Activated effector memory CD4-positive, alpha-beta T cell treated with Interleukin-2 at 50 U/mL for 16 hours (primary cell): ENCODE results near the gene GPR18.

Experiments used
- DNase-seq: peaks from one replicate; pipeline ENCODE4 v3.0.0-alpha.2; 2020

Gene GPR18

DNA sequence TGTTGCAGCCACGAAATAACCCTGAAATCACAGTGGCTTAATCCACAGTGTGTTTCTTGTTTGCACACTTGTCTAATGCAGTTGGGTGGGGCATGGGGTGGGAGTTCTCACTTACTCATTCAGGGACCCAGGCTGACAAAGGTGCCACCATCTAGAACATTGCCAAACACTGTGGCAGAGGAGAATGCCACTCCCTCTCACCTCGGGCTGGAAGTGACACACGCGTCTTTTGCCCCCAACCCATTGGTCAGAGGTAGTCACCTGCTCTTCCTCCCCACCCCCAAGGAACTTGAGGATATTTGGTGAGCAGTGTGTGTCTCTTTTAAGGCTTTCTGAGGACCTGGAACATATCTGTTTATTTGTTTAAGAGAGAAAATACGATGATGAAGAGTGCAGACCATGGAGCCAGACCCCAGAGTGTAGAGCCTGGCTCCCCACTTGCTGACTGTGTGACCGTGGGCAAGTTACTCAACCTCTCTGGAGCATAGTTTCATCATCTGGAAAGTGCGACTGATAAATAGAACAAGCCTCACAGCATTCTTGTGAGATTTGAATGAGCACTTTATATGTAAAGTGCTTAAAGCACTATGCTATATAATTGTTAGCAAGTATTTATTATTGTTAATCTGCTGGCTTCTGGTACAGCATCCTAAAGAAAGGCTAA lies 31.6 kb upstream of the GPR18 start:
- DNase-seq: peak; percentile 35

DNA sequence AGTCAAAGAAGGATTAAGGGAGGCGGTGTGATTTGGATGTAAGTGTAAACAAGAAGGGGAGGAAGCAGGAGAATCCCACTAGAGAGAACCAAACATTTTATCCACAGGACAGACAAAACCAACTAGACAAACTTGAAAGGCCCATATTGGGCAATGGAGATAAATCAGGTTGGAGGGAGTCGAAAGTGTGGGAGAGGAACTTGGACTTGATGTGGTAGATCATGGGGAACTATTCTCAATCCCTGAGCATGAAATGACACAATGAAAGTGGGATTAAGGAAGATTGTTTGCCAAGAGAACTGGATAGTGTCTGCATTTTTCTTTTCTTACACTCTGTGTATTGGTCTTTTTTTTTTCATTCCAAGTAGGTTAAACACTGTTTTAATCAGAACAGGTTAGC lies 31.1 kb upstream of the GPR18 start:
- no peak for DNase-seq

DNA sequence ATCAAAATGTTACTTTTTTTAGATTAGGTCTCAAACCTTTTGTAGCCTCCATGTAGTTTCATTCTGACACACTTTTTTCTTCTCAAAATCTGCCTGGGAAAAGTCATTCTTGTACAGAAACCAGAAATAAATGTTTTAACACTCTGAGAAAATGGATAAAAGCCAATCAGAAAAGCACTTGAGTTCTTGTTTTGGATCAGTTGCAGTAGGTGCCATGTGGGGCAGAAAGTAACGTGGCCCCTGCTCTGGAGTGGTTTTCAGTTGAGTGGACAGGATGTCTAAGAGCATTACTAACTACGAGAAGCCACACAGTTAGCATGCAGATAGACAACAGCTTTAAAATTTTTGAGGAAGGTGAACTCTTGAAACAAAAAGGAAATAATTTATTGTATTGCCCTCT lies 29.9 kb upstream of the GPR18 start:
- DNase-seq: no peak

DNA sequence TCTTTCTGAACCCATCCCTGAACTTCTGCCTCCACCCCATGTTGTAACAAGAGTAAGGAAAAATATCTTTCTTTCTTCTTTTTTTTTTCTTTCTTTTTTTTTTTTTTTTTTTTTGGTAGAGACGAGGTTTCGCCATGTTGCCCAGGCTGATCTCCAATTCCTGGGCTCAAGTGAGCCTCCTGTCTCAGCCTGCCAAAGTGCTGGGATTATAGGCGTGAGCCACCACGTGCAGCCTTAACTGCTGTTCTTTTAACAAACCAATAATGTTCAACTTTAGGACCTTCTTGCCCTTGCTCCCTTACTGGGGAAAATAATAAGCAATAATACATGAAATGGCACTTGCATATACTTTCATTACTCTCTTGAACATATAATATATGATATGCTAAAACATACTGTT lies 29.4 kb upstream of the GPR18 start:
- DNase-seq: no peak

DNA sequence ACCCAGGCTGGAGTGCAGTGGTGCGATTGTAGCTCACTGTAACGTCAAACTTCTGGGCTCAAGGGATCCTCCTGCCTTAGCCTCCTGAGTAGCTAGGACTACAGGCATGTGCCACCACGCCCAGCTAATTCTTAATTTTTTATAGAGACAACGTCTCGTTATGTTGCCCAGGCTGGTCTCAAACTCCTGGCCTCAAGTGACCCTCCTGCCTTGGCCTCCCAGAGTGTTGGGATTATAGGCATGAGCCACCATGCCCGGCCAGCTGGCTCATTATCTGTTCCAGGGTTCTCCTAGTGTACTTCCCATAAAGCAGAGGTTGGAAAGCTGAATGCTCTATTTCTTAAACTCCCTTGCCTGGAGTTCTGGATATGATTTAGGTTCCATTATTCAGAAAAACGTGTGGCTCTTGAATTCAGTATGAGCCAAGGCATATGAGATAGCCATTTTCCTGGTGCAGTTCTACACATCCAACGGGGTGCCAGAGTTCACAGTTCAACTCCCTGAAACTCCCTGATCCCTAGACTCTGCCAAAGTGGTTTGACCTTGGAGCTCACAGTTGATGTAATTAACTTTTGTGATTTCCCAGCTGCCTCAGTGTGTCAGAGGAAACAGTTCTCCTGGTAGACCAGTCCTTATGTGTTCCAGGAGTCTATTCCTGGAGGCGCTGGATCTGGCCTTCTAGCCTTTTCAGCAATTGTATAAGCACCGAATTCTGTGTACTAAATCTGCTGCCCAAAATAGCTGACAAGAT lies 27.4 kb upstream of the GPR18 start:
- DNase-seq: no peak

DNA sequence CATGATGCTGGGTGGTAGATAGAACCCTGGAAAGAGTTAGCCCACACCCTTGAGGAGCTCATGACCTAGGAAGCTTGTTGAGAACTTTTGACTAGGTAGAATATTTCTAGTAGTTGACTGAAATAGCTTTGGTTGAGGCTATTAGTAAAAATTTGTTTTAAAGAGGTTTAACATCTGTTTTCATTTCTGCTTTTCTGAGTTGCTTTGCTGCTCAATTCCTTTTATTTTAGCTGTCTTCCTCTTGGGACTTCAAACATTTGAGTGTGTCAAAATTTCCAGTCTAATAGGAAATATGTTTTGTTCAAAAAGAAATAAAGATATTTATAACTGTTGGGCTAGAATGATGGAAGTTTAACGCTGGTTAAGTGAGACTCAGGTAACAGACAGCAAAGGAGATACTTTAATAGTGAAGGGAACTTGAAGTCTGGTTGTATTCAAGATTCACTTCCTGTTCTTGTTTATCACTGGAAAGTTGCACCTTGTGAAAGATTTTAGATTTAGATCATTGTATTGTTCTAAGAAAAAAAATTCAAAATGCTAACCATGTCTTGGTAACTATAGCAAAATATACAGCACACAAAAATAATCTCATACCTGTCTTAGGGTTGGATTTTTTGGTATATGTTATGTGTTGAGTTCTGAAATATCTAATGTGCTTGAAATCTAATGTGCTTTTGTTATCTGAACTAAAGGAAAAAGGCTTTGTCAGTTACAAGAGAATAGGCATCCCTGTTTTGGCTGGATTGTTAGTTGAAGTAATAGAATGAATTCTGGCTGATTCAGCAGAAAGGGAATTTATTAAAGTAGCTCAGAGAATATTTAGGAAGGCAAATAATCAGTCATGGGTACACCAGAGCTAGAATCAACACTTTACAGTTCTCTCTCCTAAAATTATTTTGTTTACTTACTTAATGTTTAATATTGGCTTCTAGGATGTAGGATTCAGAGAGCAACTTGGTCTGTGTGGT lies 24.4 kb upstream of the GPR18 start:
- no peak for DNase-seq

DNA sequence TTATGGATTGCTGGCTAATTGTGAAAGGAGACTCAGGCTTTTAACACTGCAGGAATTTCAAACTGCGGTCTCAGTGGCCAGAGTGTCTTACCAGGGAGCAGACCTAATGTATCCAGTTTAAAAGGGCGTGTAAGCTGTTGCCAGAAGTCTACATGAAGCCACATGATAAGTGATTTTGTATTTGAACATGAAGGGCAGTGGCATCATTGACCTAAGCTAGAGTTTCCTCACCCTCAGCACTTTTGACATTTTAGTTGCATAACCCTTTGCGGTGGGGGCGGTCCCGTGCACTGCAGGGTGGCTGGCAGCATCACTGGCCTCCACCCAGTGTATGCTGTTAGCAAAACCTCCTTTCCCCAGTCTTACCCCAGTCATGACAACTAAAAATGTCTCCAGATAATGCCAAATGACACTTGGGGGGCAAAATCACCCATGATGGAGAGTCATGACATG lies 23.7 kb upstream of the GPR18 start:
- DNase-seq: peak; percentile 46

DNA sequence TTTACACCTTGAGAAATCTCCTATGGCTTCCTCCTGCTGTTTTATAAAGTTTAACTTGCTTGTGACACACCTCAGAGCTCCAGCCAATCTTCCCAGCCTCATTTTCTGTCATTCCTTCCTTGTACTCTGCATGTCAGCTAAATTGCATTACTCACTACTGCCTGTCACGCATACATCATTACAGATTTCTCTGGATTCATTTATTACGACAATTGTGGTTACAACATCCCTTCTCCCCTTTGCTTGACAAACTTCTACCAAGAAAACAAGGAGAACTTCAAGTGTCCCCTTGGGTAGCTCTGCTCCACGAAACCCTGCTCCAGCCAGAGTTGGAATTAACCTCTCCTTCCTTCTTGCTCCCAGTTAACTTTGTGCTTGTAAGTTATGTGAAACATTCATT lies 22.0 kb upstream of the GPR18 start:
- DNase-seq: no peak

DNA sequence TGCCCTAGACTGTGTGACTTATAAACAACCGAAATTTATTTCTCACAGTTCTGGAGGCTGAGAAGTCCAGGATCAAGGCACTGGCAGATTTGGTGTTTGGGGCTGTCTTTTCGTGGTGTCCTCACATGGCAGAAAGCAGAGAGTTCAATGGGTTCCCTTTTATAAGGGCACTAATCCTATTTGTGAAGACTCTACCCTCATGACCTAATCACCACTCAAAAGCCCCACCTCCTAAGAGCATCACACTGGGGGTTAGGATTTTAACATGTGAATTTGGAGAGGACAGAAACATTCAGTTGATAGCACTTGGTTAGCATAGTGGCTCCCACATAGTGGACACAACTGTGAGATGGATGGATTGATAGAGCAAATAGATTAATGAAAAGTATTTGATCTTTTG lies 21.5 kb upstream of the GPR18 start:
- no peak for DNase-seq

DNA sequence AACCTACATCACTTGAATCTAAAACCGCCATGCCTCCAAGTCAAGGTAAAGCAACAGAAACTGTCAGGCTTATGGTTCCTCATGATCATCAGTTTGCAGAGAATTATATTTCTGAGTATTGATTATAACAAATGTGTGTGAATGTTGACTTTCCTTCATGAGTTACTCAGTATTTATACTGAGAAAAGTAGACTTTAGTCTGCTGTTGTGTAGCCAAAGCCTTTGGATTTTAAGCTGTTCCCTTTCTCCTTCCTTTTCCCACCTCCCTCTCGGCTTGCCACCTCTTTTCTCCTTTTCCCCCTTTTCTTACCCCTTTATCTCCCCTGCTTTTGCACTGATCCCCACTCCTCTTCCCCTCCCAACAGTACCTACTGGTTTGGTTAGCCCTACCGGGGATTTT lies 20.7 kb upstream of the GPR18 start:
- no peak for DNase-seq

DNA sequence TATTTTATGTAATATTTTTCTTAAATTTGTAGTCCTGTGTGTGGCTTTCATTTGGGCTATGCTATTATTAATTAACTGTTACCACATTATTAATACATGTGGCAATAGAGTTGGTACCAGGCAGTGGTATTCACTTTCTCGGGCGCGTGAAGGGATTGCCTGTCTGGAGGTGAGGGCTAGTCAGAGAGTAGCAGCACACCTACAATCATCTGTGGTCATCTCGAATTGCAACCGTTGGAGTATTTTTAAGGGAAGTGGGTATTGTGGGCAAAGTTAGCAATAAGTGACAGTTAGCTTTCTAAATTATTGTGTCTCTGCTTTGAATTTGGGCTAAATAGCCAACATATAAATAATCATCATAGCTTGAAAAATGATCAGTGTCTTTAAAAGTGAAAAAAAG lies 20.0 kb upstream of the GPR18 start:
- no peak for DNase-seq

DNA sequence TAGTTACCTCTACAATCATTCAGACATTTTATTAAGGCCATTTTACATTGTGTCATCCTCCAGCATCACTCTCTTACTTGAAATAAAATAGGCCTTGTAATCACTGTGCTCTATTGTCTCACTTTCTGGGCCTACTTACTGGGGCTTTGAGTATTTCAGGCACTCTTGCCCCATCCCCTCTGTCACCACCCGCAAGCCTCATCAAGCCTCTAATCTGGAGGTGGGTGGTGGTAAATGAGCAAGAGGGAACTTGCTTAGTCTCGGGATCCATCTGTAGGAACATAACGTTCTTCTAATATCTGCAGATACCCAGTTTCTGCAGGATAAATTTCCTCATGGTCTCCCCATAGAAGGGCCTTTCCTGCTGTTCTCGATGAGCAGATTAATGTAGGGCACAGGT lies 19.4 kb upstream of the GPR18 start:
- DNase-seq: no peak

DNA sequence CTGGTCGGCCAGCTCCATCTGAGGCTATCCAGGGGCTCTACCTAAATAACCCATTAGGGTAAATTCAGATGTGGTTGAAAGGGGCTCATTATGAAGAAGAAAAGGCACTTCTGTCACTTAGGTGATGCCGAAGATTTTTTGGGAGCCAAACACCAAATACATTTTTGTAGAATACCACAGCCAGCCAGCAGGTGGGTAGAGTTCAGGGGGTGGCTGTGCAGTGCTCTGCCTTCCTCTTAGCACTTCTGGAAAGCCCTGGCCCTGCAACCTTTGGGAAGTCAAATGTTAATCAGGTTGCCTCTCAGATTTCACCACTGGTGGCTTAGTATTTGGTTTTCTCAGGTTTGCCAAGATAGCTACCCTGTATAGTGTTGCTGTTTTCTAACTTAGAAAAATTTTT lies 18.5 kb upstream of the GPR18 start:
- no peak for DNase-seq

DNA sequence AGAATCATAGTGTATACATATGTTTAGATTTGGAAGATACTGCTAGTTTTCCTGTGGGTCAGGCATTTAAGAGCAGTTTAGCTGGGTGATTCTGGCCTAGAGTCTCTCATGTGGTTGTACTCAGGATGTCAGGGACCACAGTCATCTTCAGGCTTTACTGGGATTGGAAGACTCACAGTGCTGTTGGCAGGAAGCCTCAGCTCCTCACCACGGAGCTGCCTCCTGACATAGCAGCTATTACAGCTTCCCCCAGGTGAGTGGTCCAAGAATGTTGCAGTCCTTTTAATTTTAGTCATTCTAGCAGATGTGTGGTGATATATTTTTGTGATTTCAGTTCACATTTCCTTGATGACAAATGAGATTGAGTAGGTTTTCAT lies 16.9 kb upstream of the GPR18 start:
- no peak for DNase-seq

DNA sequence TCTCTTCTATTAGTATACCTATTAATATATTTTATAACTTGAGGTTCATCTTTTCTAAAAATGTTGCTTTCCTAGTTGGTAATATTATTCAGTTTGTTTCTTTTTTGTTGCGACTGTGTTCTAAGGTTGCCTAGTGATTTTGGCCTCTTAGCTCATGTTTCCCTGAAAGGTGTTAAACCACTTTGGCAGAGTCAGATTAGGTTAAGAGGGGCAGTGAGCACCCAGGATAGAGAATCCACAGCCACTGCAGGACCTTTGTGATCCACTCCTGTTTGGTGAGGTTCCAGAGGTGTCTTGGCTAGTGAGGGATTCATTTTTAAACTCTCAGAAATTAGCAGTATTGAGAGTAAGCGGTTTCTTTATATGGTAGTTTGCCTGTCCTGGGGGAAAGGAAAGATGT lies 14.9 kb upstream of the GPR18 start:
- DNase-seq: no peak

DNA sequence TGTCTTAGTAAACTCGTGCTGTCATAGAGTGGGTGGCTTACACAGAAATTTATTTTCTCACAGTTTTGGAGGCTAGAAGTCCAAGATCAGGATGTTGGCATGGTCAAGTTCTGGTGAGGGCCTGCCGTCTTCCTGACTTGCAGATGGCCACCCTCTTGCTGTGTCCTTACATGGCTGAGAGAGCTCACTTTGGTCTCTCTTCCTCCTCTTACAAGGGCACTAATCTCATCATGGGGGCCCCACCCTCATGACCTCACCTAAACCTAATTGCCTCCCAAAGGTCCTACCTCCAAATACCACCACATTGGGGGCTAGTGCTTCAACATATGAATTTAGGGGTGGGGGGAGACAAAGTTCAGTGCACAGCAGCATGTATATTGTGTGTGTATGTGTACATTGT lies 14.3 kb upstream of the GPR18 start:
- no peak for DNase-seq

DNA sequence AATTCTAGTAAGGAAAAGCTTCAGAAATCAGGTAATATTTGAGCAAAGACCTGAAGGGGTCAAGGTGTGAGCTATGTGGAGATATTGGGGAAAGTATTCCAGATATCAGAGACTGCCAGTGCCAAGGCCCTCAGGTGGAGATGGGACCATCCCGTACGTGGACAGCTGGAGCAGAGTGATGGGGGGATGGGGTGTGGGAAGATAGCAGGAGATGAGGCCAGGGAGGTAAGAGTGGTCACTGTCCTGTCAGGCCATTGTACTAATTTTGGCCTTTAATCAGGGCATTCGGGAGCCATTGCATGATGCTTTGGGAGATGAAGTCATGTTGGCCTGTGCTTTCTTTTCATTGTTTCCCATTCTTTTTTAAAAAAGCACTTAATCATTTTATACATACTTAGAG lies 13.1 kb upstream of the GPR18 start:
- no peak for DNase-seq

DNA sequence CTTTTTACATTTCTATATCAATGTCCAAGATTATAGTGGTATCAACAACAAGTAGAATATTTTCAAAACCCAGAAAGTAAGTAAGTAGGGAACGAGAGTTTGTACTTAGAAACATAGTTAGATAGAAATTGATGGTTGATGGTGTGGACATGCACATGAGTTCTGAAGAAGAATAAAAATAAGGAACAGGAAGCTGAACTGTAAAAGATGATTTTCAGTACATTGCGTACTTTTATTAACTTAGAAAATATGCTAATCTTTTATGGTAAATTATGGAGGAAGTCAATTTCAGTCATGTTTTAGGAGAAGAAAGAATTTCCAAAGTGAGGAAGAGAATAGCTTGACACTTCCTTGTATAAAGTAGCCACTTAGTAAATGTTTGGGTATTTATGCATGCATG lies 12.3 kb upstream of the GPR18 start:
- no peak for DNase-seq

DNA sequence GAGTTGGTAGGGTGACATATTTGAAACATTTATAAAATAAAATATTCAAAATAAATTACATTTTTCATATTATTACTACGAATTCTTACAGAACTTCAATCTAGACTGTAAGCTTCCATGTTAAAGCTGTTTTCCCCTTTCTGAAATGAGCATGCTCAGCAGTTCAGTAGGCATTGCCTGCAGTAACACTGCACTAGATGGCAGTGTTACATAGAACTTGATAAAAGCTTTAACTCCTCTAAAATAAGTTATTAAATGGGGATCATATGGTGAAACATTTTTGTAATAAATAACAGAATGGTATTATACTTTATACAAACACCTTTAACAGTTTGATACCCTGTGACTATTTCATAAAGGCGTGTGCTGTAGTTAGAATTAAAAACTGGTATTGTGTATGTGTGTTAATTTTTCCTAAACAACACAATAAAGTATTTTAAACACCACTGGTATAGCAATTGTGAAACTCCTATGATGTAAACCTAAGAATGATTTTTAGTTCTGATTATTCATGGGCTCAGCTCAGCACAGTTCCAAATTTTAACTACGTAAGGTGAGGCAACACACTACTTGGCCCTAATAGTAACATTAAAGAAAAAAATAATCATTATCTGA lies 11.6 kb upstream of the GPR18 start:
- DNase-seq: no peak

DNA sequence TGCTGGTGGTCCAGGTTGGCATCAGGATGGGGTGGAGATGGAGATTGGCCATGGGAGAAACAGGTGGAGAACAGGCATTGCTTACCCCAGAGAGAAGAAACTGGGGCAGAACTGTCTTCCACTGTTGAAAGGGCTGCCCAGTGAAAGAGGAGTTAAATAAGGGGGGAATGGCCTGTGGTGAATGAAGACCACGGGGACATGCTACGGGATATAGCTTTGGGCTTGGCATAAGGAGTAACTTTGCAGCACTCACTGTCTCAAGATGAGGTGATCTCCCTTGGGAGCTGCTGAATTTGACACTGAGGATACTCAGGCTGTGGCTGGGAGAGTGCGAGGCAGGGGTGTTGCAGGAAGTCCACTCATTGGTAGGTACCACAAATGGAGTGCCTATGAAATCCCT lies 10.6 kb upstream of the GPR18 start:
- DNase-seq: no peak

DNA sequence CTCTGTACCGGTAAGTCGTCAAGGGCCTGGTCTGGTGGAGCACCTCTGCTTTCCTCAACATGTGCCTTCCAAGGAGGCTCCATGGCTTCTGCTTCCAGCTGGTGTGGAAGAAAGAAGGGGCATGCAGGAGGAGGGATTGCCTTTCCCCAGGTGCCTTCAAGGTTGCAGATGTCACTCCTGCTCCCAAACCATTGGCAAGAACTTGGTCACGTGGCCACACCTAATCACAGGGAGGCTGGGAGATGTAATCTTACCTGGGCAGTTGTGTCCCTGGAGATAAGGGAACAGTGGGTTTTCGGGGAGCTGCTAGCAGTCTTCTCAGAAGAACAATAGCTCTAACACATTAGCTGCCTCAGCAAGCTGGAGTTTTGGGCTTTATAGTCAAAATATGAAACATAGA lies 9.7 kb upstream of the GPR18 start:
- DNase-seq: no peak

DNA sequence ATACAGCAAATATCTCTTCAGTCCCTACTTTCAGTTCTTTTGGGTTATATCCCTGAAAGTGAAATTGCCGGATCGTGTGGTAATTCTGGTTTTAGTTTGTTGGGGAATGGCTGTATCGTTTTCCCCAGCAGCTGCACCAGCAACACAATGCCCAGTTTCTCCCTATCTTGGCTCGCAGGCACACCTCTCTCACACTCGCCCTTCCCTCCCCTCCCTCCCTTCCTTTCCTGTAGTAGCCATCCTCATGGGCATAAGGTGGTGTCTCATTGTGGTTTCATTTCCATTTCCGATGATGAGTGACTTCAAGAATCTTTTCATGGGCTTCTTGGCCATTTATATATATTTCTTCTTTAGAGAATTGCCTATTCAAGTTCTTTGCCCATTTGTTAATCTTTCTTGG lies 8.6 kb upstream of the GPR18 start:
- DNase-seq: no peak

DNA sequence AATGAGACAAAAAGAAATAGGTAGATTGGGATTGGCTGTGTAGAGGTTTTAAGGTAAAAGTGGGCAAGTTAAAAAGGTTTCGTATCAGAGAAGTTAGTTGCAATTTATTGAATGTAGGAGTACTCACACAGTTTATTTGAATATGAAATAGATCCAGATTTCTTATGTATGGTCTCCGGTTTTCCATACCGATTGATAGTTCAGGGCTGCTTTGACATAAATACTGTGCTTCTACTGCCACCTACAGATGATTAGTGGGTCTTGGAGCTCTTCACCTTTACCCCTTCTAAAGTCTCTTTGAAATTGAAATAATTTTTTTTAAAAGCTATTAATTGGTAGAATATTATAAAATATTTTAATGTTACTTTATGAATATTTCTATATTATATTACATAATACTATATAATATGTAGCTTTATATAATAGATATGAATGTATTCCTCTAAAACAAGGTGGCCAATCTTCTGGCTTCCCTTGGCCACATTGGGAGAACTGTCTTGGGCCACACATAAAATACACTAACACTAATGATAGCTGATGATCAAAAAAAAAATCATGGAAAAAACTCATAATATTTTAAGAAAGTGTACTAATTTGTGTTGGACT lies 7.7 kb upstream of the GPR18 start:
- DNase-seq: no peak
